Neural cell (in vitro differentiated cells): ENCODE results near the gene ULK3. TPM values are rescaled to one million over a fixed set of nuclear protein-coding genes. Genes with fewer than 3 reads are reported as not detected.

Source experiments
- H2AFZ ChIP-seq: fragments of 200-600, 300-800 bp; sonication (generic), shearing (Covaris generic); 2 replicates; pipeline ENCODE4 v1.6.0; 2014; ENCODE audit warnings: low read depth, mild to moderate bottlenecking, antibody characterized with exemption, low read length, moderate library complexity
- H3F3A ChIP-seq: fragments of 200-600 bp; shearing (Covaris generic); 2 replicates; pipeline ENCODE4 v1.6.1; 2016; ENCODE audit warnings: mild to moderate bottlenecking, moderate library complexity, mixed read lengths, antibody characterized with exemption, low read length; ENCODE audit not compliant: insufficient read depth, poor library complexity, severe bottlenecking
- H3K27ac ChIP-seq: fragments of 200-600, 300-800 bp; sonication (generic), shearing (Covaris generic); 2 replicates; pipeline ENCODE4 v1.5.1; 2014; ENCODE audit warnings: mild to moderate bottlenecking, low read length, moderate library complexity
- H3K27me3 ChIP-seq: fragments of 300-800, 200-600 bp; sonication (generic), shearing (Covaris generic); 2 replicates; pipeline ENCODE4 v1.6.0; 2014; ENCODE audit warnings: mild to moderate bottlenecking, low read depth, low read length, moderate library complexity; ENCODE audit not compliant: insufficient read depth
- H3K36me3 ChIP-seq: fragments of 300-800, 200-600 bp; sonication (generic), shearing (Covaris generic); 2 replicates; pipeline ENCODE4 v1.5.1; 2014; ENCODE audit warnings: mild to moderate bottlenecking, antibody characterized with exemption, low read length, moderate library complexity; ENCODE audit not compliant: insufficient read depth
- H3K4me2 ChIP-seq: fragments of 300-800, 200-600 bp; sonication (generic), shearing (Covaris generic); 2 replicates; pipeline ENCODE4 v1.6.0; 2014; ENCODE audit warnings: mild to moderate bottlenecking, low read length
- H3K4me3 ChIP-seq: fragments of 300-800, 200-600 bp; sonication (generic), shearing (Covaris generic); 2 replicates; pipeline ENCODE4 v1.5.1; 2014; ENCODE audit warnings: mild to moderate bottlenecking, low read length, moderate library complexity
- H3K79me2 ChIP-seq: fragments of 200-600 bp; shearing (Covaris generic); replicated peaks from 2 replicates; pipeline ENCODE4 v1.6.0; 2014; ENCODE audit warnings: mild to moderate bottlenecking, low read length, moderate library complexity; ENCODE audit not compliant: insufficient read depth
- H3K9ac ChIP-seq: fragments of 300-800, 200-600 bp; sonication (generic), shearing (Covaris generic); 2 replicates; pipeline ENCODE4 v1.6.1; 2016; ENCODE audit warnings: mild to moderate bottlenecking, low read length, mixed read lengths
- H3K9me2 ChIP-seq: fragments of 200-600 bp; shearing (Covaris generic); 2 replicates; pipeline ENCODE4 v1.6.1; 2016; ENCODE audit warnings: mild to moderate bottlenecking, low read length, mixed read lengths; ENCODE audit not compliant: insufficient read depth
- H3K9me3 ChIP-seq: fragments of 200-600, 300-800 bp; sonication (generic), shearing (Covaris generic); 2 replicates; pipeline ENCODE4 v1.6.1; 2016; ENCODE audit warnings: mild to moderate bottlenecking, mixed run types, low read length, moderate library complexity, mixed read lengths
- H4K20me1 ChIP-seq: fragments of 200-600 bp; shearing (Covaris generic); 2 replicates; pipeline ENCODE4 v1.6.1; 2016; ENCODE audit warnings: mild to moderate bottlenecking, mixed run types; ENCODE audit not compliant: insufficient read depth
- CTCF ChIP-seq: fragments of 450-650 bp; IDR thresholded peaks from 2 replicates; pipeline ENCODE4 v1.5.1; 2014; ENCODE audit warnings: antibody characterized with exemption, mild to moderate bottlenecking, moderate library complexity; ENCODE audit not compliant: poor library complexity, severe bottlenecking
- EP300 ChIP-seq: fragments of 450-650 bp; conservative IDR thresholded peaks from 2 replicates; pipeline ENCODE4 v1.6.1; 2014; ENCODE audit warnings: antibody characterized with exemption, mild to moderate bottlenecking, moderate library complexity; ENCODE audit not compliant: poor library complexity, severe bottlenecking
- EZH2 ChIP-seq: fragments of 200-600, 300-800 bp; shearing (Covaris generic), sonication (generic); IDR thresholded peaks from 2 replicates; pipeline ENCODE4 v1.6.1; 2014; ENCODE audit warnings: antibody characterized with exemption, low read length, borderline replicate concordance, mild to moderate bottlenecking; ENCODE audit not compliant: insufficient read depth, poor library complexity, severe bottlenecking
- MXI1 ChIP-seq: fragments of 450-650 bp; conservative IDR thresholded peaks from 2 replicates; pipeline ENCODE4 v1.6.1; 2014; ENCODE audit warnings: antibody characterized with exemption, mild to moderate bottlenecking; ENCODE audit not compliant: poor library complexity, severe bottlenecking
- POLR2AphosphoS5 ChIP-seq: IDR thresholded peaks from 2 replicates; pipeline ENCODE4 v1.6.1; 2012
- RAD21 ChIP-seq: fragments of 450-650 bp; conservative IDR thresholded peaks from 2 replicates; pipeline ENCODE4 v1.6.1; 2014; ENCODE audit warnings: antibody characterized with exemption, mild to moderate bottlenecking, moderate library complexity
- REST ChIP-seq: IDR thresholded peaks from 2 replicates; pipeline ENCODE4 v1.6.1; 2012; ENCODE audit warnings: borderline replicate concordance
- SMC3 ChIP-seq: fragments of 450-650 bp; conservative IDR thresholded peaks from 2 replicates; pipeline ENCODE4 v1.6.1; 2014; ENCODE audit warnings: antibody characterized with exemption, mild to moderate bottlenecking, moderate library complexity; ENCODE audit not compliant: poor library complexity
- TAF1 ChIP-seq: IDR thresholded peaks from 2 replicates; pipeline ENCODE4 v1.6.1; 2012; ENCODE audit warnings: low read depth
- polyA plus RNA-seq: library from polyadenylated mRNA; depleted of rRNA; stranded (reverse); fragments of >200 nt; gene quantifications from 2 replicates; pipeline ENCODE4 v1.2.3, GENCODE V29; 2014

The ULK3 gene
- polyA plus RNA-seq, 1 donor from 2014 or later: 193 TPM

GRCh38 chr15:74795966-74796625 is 46.9 kb downstream of the ULK3 start:
- no peak overlapping the region for H3K9ac ChIP-seq
- no peak overlapping the region for H3K4me3 ChIP-seq
- no peaks in the 10 kb centered on the region for H3K36me3 ChIP-seq
- no peaks in the 10 kb centered on the region for H3K9me3 ChIP-seq
- no peaks in the 10 kb centered on the region for H3K27me3 ChIP-seq
- H4K20me1 ChIP-seq: no peaks in the 10 kb centered on the region
- H2AFZ ChIP-seq: no peak overlapping the region
- no peaks in the 10 kb centered on the region for H3F3A ChIP-seq
- TF ChIP-seq REST (no peak), MXI1 (no peak), RAD21 (no peak)
- peaks cover 13% of the 10 kb centered on the region for H3K79me2 ChIP-seq
- H3K27ac ChIP-seq: no peak overlapping the region
- H3K9me2 ChIP-seq: no peaks in the 10 kb centered on the region
- no peak overlapping the region for H3K4me2 ChIP-seq

- H3K4me2 ChIP-seq: no peak overlapping the region
- H2AFZ ChIP-seq: no peak overlapping the region
- H3K9me3 ChIP-seq: no peaks in the 10 kb centered on the region
- no peak overlapping the region for H3K9ac ChIP-seq
- no peaks in the 10 kb centered on the region for H3F3A ChIP-seq
- TF ChIP-seq REST (no peak), POLR2AphosphoS5 (no peak), EP300 (no peak), RAD21 (no peak), MXI1 (no peak), EZH2 (no peak), CTCF (no peak), TAF1 (no peak), SMC3 (no peak)
- no peak overlapping the region for H3K27ac ChIP-seq
- peaks cover 16% of the 10 kb centered on the region for H3K79me2 ChIP-seq
- no peaks in the 10 kb centered on the region for H4K20me1 ChIP-seq
- H3K9me2 ChIP-seq: no peaks in the 10 kb centered on the region
- no peaks in the 10 kb centered on the region for H3K27me3 ChIP-seq
- H3K4me3 ChIP-seq: no peak overlapping the region
- H3K36me3 ChIP-seq: no peaks in the 10 kb centered on the region
Observed at GRCh38 chr15:74794970-74795349, 48.0 kb downstream of the ULK3 start.
